Activated T-cell treated with anti-CD3 and anti-CD28 coated beads, Interleukin-2, amount 50 U/mL, for 72 hours (primary cell): ENCODE data around the gene GAS7. TPM values are rescaled to one million over a fixed set of nuclear protein-coding genes. Genes with fewer than 3 reads are reported as not detected.

Experiments used
- ATAC-seq, 2 donors: fragments of 150-1000 bp; cut with Tn5 transposase; replicated peaks in 1 of 2; 2 replicates each; pipeline ENCODE4 v1.10.0; 2021; ENCODE audit warnings: moderate library complexity in 2 of 2, mild to moderate bottlenecking in 1 of 2
- DNase-seq, 2 donors: peaks; one replicate each; pipeline ENCODE4 v3.0.0; 2021 to 2022; ENCODE audit warnings: mixed read lengths in 1 of 2
- H3K27ac Mint-ChIP-seq: one replicate; pipeline ENCODE4 v1.8.0; 2022; ENCODE audit warnings: mild to moderate bottlenecking, moderate library complexity, mixed read lengths
- H3K27me3 Mint-ChIP-seq: one replicate; pipeline ENCODE4 v1.8.0; 2022; ENCODE audit warnings: low read depth, mixed read lengths
- H3K36me3 Mint-ChIP-seq, 2 donors: one replicate each; pipeline ENCODE4 v1.8.0; 2022; ENCODE audit warnings: mixed read lengths in 2 of 2, mild to moderate bottlenecking in 1 of 2; ENCODE audit not compliant: insufficient read depth in 2 of 2
- H3K4me1 Mint-ChIP-seq: one replicate; pipeline ENCODE4 v1.8.0; 2022; ENCODE audit warnings: low read depth, mixed read lengths
- H3K4me3 Mint-ChIP-seq, 2 donors: one replicate each; pipeline ENCODE4 v1.8.0; 2022; ENCODE audit warnings: mild to moderate bottlenecking in 2 of 2, mixed read lengths in 2 of 2, moderate library complexity in 2 of 2
- H3K9me3 Mint-ChIP-seq, 2 donors: one replicate each; pipeline ENCODE4 v1.8.0; 2022; ENCODE audit warnings: mixed read lengths in 2 of 2
- total RNA-seq, 2 donors: library from RNA; stranded (reverse); gene quantifications; one replicate each; pipeline ENCODE4 v1.2.3, GENCODE V29; 2022

Gene GAS7
- total RNA-seq = 1 to 10 TPM in 1 of 2 donors, under 1 TPM in 1; 0.72 to 1.3 TPM

DNA sequence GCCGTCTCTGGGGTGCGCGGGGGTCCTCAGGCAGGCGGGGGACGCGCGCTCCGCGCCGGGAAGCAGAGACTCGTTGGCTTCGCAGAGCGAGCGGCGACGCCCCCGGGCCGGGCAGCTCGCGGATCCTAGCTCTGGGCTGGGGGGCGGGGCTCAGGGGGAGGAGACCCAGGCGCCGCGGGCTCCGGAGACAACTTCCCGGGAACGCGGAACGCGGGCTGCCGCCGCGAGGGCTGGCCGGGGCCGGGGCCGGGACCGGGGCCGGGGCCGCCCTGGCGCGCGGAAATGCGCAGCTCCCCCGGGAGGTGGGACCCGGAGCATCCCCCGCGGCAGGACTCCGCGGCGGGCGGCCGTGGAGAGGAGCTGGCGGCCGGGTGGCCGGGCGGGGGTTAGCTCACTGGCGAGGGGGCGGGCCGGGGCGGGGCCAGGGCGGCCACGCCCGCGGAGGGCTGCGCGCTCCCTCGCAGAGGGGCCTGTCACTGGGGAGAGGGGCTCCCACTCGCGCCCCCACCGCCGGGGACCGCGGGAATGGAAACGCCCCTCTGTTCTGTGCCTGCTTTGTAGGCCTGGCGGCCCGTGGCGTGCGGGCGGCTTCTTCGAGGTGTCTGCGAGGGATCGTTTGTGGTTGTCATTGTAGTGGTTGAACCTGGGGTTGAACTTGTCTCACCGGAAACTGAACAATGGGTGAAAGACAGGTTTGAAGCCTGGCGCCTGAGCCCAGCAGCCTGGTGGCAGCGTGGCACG, at the start of gene GAS7:
GAS7 (minus strand) TSS at position 98 of the 741 bp plus-strand sequence.
- peak; percentile 70 to 73 for ATAC-seq
- no peaks in the 10 kb centered on the region for H3K4me1 Mint-ChIP-seq
- peaks cover 6 to 10% of the 10 kb centered on the region in 2 donors for H3K9me3 Mint-ChIP-seq
- DNase-seq = peak; percentile 25 to 28
- peaks cover 3 to 12% of the 10 kb centered on the region in 2 donors for H3K36me3 Mint-ChIP-seq
- peak within 1 kb of the TSS; percentile 41 to 65 for H3K4me3 Mint-ChIP-seq
- H3K27ac Mint-ChIP-seq = no peak within 1 kb of the TSS
- H3K27me3 Mint-ChIP-seq = peaks cover 35% of the 10 kb centered on the region

DNA sequence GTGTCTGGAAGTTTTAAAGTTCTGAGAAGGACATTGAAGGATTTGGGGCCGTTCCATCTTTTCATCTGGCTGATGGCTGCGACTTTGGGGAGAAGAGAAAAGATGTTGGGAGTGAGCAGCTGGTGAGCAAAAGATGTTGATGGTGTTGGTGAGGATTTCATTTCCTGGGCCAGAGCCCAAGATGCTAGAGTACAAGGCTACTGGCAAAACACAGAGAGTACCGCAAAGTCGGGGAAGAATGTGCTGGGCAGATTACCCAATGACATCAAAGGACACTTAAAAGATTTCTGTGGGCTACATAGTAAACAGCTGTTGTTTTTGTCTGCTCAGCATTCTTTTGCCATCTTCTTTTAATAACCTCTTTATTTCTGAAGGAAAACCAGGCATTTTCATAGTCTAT, 49.4 kb upstream of the GAS7 start:
- no peaks in the 10 kb centered on the region for H3K9me3 Mint-ChIP-seq
- H3K27ac Mint-ChIP-seq = no peak overlapping the region
- no peaks in the 10 kb centered on the region for H3K4me1 Mint-ChIP-seq
- ATAC-seq (no peak), DNase-seq (no peak)
- H3K36me3 Mint-ChIP-seq = no peaks in the 10 kb centered on the region
- no peak overlapping the region for H3K4me3 Mint-ChIP-seq
- peaks cover 4% of the 10 kb centered on the region for H3K27me3 Mint-ChIP-seq

DNA sequence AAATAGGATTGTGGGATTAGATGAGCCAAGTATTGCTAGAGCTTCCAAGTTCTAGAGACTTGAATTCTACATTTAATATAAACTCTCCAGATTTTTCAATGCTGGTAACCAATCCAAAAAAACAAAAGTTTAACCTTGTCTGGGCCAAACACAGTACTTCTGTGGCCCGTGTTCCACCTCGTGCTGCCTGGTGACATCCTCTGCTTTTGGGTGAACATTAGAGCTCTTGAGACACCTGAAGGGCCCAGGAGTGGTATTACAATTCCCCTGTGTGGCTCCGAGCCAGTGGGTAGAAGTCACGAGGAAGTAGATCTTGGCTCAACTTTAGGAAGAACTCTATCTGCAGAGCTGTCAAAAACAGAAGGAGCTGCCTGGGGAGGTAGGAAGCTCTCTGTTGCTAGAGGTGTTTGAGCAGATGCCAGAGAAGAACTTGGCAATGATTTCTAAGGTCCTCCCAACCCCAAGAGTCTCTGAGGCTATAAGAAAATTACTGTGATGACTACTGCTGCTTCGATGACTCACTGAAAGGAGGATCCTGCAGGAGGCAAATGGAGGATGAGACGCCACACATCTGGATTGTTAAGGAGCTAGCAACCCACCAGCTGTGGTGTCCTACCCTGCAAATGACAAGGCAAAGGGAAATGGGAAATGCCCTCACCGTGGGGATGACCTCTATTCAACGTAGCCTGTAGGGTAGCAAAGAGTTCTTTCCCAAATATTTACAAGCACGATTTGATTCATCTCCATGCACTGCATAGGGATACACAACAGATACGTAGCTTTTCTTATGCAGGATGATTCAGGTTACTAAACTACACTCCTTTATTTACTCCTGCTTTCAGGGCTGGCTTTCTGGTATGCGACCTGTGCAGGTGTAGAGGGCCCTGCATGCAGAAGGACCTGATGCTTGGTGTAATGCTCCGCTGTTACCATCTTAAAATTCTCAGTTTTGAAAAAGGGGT, 45.8 kb upstream of the GAS7 start:
- ATAC-seq = no peak
- Mint-ChIP-seq H3K4me3 (no peak overlapping the region), H3K4me1 (no peaks in the 10 kb centered on the region)

DNA sequence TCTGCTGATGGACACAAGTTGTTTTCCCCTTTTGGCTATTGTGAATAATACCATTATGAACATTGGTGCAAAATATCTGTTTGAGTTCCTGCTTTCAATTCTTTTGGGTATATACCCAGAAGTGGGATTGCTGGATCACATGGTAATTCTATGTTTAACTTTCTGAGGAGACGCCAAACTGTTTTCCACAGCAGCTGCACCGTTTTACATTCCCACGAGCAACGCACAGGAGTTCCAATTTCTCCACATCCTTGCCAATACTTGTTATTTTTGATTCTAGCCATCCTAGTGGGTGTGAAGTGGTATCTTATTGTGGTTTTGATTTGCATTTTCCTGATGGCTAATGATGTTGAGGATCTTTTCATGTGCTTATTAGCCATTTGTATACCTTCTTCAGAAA, 43.4 kb upstream of the GAS7 start:
- DNase-seq = no peak
- ATAC-seq = no peak
- Mint-ChIP-seq H3K27me3 (no peaks in the 10 kb centered on the region), H3K36me3 (peaks cover 0 to 2% of the 10 kb centered on the region in 2 donors), H3K4me1 (no peaks in the 10 kb centered on the region), H3K9me3 (peaks cover 0 to 3% of the 10 kb centered on the region in 2 donors), H3K27ac (no peak overlapping the region), H3K4me3 (no peak overlapping the region)

More for the DNA sequence above, 45.8 kb upstream of the GAS7 start:
- H3K27me3 Mint-ChIP-seq = no peaks in the 10 kb centered on the region
- H3K27ac Mint-ChIP-seq = no peak overlapping the region
- no peak for DNase-seq
- H3K36me3 Mint-ChIP-seq = peaks cover 0 to 2% of the 10 kb centered on the region in 2 donors
- H3K9me3 Mint-ChIP-seq = peaks cover 0 to 3% of the 10 kb centered on the region in 2 donors

DNA sequence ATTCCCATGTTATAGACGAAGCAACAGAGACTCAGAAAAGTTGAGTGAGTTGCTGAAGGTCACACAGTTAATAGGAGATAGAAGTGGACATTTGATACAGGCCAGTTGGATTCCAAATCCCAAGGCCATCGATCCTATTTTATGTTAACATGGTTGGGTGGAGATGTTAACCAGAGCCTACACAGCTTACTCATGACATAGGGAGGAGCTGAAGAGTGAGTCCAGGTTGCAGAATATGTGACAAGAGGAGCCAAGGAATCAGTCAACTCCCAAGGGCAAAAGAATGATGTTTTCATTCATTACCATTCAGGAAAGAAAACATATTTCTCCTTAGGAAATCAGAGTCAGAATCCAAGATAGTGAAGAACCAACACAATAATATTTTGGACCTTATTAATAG, 40.3 kb upstream of the GAS7 start:
- H3K27me3 Mint-ChIP-seq = no peaks in the 10 kb centered on the region
- no peaks in the 10 kb centered on the region for H3K4me1 Mint-ChIP-seq
- no peak overlapping the region for H3K27ac Mint-ChIP-seq
- DNase-seq (no peak), ATAC-seq (no peak)
- H3K36me3 Mint-ChIP-seq = peaks cover 0 to 2% of the 10 kb centered on the region in 2 donors
- no peak overlapping the region for H3K4me3 Mint-ChIP-seq
- H3K9me3 Mint-ChIP-seq = peaks cover 0 to 3% of the 10 kb centered on the region in 2 donors

DNA sequence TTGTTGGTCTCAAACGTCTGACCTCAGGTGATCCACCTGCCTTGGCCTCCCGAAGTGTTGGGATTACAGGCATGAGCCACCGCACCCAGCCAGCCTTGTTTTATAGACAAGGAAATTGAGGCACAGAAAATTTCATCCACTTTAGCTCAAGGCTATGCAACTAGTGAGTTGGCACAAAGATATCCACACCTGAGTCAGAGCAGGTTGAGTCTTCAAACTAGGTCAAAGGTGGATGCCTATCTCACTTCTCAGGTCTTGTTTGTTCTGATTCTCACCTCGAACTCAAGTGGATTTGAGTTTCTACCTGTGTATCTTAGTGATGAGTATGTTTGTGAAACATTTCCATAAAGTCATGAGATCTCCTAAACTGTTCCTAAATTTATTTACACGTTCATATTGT, 35.6 kb upstream of the GAS7 start:
- Mint-ChIP-seq H3K36me3 (no peaks in the 10 kb centered on the region), H3K9me3 (peaks cover 0 to 3% of the 10 kb centered on the region in 2 donors), H3K27ac (no peak overlapping the region), H3K27me3 (no peaks in the 10 kb centered on the region), H3K4me1 (no peaks in the 10 kb centered on the region), H3K4me3 (no peak overlapping the region)
- ATAC-seq (no peak), DNase-seq (no peak)

DNA sequence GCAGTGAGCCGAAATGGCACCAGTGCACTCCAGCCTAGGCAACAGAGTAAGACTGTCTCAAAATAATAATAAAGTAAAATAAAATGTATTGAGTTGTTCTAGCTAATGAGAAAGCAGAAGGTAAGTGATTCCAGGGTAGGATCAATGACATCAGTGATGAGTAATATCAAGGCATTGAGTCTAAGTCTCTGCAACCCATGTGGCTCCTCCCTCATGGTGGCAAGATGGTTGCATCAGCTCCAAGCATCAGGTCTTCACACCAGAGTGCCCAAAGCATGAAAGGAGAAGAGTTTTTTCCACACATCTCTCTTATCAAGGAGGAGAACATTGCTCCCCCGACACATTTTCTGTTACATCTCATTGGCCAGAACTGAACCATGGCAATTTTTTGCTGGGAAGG, 34.8 kb upstream of the GAS7 start:
- Mint-ChIP-seq H3K4me1 (no peaks in the 10 kb centered on the region), H3K36me3 (no peaks in the 10 kb centered on the region), H3K27ac (peak overlapping the region; percentile 25), H3K4me3 (no peak overlapping the region), H3K27me3 (no peaks in the 10 kb centered on the region), H3K9me3 (peaks cover 0 to 3% of the 10 kb centered on the region in 2 donors)
- no peak for DNase-seq
- ATAC-seq = peak; percentile 40 to 60

DNA sequence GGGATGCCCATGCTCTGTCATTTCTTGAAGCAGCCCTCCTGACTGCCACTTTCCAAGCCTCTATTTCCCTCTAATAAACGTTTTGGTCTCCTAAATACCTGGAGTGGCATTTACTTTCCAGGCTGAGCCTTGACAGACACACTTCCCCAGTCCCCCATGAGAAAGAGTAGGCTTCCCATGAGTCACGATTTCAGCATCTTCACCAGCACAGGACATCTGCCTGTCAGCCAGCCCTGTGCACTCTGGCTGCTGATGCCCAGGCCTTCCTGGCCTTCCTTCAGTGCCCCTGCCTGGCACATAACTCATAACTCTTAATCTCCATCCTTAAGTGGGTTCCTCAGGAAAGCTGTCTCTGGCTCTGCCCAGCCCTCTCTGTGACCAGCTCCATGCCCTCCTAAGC, 30.8 kb upstream of the GAS7 start:
- Mint-ChIP-seq H3K9me3 (peaks cover 0 to 3% of the 10 kb centered on the region in 2 donors), H3K27me3 (no peaks in the 10 kb centered on the region), H3K36me3 (no peaks in the 10 kb centered on the region), H3K4me3 (no peak overlapping the region), H3K4me1 (no peaks in the 10 kb centered on the region), H3K27ac (no peak overlapping the region)
- DNase-seq (no peak), ATAC-seq (no peak)

DNA sequence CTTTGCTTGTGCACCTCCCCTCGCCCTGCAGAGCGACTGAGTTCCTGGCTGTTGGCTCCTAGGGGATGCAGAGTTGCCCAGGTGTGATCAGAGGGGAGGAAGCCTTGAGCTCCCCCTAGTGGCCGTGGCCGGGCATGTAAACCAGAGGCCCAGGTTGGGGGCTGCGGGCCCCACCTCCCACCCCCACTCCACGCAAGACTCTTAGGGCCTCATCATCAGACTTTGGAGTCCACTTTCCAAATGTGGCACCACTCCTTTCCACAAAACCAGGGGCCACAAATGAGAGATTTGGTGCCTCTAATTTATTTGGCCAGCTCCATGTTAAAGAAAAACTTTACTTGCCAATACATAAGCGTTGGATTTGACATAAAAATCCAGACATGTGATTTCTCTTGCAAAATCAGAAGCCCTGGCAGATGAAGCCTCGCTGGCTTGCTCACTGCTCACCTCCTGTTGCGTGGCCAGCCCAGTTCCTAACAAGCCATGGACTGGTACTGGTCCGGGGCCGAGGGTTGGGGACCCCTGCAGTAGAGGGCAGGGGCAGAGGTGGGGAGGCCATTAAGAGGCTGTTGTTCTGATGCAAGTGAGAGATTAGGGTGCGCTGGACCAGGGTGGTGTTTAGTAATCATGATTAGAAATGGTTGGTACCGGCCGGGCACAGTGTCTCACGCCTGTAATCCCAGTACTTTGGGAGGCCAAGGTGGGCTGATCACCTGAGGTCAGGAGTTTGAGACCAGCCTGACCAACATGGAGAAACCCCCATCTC, 28.7 kb upstream of the GAS7 start:
- ATAC-seq = peak; percentile 37 to 61

DNA sequence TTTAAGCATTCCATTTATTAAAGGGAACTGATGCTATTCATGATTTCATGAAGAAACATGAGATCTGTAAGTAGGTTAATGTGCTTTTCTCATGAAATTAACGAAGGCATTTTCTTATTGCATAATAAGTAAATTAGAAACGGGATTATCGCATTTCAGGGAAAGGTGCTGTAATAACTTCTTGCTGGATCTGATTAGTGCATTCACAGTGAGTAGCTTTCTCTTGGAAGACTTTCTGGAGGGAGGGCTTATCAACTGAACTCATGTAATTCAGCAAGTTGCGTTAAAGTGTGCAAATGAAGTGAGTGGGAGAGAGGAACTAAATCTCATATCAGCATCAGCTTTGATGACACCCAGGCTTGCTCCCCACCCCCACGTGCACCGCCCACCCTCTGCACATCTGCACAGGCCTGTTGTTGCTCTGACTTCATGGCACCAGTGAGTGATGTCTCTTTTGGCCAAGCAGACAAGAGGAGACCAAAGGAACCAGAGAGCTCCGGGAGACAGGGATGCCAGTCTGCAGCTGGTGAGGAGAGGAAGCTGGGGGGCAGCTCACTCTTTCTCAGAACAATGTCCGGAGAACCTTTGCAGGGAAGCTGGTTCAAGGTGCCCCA, 26.3 kb upstream of the GAS7 start:
- Mint-ChIP-seq H3K27me3 (no peaks in the 10 kb centered on the region), H3K4me3 (no peak overlapping the region), H3K4me1 (no peaks in the 10 kb centered on the region), H3K27ac (no peak overlapping the region), H3K9me3 (peaks cover 1 to 4% of the 10 kb centered on the region in 2 donors), H3K36me3 (no peaks in the 10 kb centered on the region)
- ATAC-seq (no peak), DNase-seq (no peak)

More for the DNA sequence above, 28.7 kb upstream of the GAS7 start:
- H3K27ac Mint-ChIP-seq = no peak overlapping the region
- no peaks in the 10 kb centered on the region for H3K36me3 Mint-ChIP-seq
- DNase-seq = peak; percentile 45 to 55
- no peak overlapping the region for H3K4me3 Mint-ChIP-seq
- peaks cover 1 to 5% of the 10 kb centered on the region in 2 donors for H3K9me3 Mint-ChIP-seq
- H3K27me3 Mint-ChIP-seq = no peaks in the 10 kb centered on the region
- H3K4me1 Mint-ChIP-seq = no peaks in the 10 kb centered on the region

DNA sequence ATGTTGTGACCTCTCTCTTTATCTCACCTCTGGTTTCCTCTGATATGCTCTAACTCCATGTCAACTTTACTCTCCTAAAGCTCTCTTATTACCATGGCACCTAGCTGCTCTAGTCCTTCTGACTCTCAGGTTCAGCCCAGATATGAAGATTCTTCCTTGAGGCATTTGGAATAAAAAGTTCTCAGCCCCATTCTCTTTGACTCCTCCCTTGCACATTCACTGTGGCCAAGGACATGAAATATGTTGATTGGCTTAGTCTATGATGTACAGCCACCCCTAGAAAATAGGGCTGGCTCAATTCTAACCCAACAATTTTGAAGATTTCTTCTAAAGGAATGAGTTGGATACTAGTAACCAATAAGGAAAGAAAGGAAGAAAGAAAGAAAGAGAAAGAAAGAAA, 20.8 kb upstream of the GAS7 start:
- ATAC-seq (no peak), DNase-seq (no peak)
- no peak overlapping the region for H3K27ac Mint-ChIP-seq
- no peaks in the 10 kb centered on the region for H3K4me1 Mint-ChIP-seq
- no peaks in the 10 kb centered on the region for H3K27me3 Mint-ChIP-seq
- peaks cover 0 to 7% of the 10 kb centered on the region in 2 donors for H3K36me3 Mint-ChIP-seq
- H3K9me3 Mint-ChIP-seq = peaks cover 4 to 11% of the 10 kb centered on the region in 2 donors
- no peak overlapping the region for H3K4me3 Mint-ChIP-seq

DNA sequence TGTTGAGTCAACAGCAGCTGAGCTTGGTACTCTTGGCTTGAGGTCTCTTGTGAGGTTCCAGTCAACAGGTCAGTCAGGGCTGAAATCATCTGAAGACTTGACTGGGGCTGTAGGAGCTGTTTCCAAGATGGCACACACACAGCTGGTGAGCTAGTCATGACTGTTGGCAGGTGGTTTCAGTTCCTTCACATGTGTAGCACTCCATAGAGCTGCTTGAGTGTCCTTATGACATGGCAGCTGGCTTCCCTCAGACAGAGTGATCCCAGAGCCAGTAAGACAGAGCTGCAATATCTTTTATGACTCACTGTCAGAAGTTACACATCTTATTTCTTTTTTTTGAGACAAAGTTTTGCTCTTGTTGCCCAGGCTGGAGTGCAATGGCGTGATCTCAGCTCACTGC, 19.5 kb upstream of the GAS7 start:
- H3K9me3 Mint-ChIP-seq = peaks cover 3 to 9% of the 10 kb centered on the region in 2 donors
- peak in 1 of 2 donors; percentile 41 for ATAC-seq

More for the DNA sequence above, 19.5 kb upstream of the GAS7 start:
- no peaks in the 10 kb centered on the region for H3K4me1 Mint-ChIP-seq
- no peak overlapping the region for H3K4me3 Mint-ChIP-seq
- peaks cover 0 to 7% of the 10 kb centered on the region in 2 donors for H3K36me3 Mint-ChIP-seq
- DNase-seq = no peak
- no peaks in the 10 kb centered on the region for H3K27me3 Mint-ChIP-seq
- H3K27ac Mint-ChIP-seq = no peak overlapping the region
